Measurements from ENCODE around the gene PTPN9. TPM values are rescaled to one million over a fixed set of nuclear protein-coding genes. Genes with fewer than 3 reads are reported as not detected.

The PTPN9 gene
- 10 to 100 TPM; 46.3 to 48.7 TPM for total RNA-seq

DNA sequence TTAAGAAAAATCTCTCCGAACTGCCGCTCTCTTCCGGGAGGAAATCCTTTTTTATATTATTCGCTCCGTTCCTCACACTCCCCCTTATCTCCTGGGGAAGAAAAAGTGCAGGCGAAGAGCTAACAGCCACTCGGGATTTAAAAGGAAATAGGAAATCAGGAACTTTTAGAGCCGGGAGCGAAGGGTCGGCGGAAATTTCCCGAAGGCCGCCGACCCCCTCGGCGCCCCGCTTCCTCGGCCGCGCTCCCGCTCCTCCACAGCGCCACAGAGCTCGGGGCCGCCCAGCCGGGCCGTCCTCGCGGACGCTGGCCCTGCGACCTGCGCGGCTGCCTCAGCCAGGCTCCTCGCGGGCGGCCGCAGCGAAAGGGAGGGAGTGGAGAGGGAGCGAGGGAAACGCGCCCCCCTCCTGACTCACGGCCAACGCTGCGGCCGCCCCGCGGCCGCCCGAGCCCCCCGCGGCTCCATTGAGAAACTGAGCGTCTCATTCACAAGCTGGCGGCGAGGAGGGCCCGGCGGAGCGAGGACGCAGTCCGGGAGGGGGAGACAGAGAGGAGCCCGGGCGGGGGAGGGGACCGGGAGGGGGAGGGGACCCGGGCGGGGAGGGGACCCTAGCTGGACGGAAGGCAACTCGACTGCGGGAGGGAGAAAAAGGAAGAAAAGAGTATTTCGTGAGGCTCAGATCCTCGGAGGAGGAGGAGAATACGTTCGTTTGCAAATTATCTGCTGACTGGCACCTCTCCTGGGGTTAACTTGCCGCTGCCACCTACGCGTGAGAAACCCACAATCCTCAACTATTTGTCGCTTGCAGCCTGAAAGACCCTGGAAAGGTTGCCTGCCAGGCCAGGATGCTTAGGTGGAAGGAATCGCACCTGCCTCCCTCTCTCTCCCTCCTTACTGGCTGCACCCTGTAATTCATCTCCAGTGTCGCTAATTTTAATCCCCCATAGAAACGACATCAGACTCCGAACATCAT, at the start of gene PTPN9:
Gene PTPN9 (minus strand): TSS at position 368 of the 973 bp plus-strand sequence. CDS start 539 bp downstream, outside the sequence.
- Mint-ChIP-seq H3K4me1 (ENCODE audit: low read depth) (peaks cover 18% of the 10 kb centered on the region), H3K27ac (peak within 1 kb of the TSS; percentile 94), H3K27me3 (ENCODE audit: low read depth) (no peaks in the 10 kb centered on the region), H3K4me3 (peak within 1 kb of the TSS; percentile 92), H3K9me3 (ENCODE audit: insufficient read depth) (no peaks in the 10 kb centered on the region), H3K36me3 (ENCODE audit: low read depth) (peaks cover 15% of the 10 kb centered on the region)
- DNase-seq: peak; percentile 84
- POLR2A ChIA-PET: interaction anchor here (0.7 to 2.7 kb wide), 12 partner anchors 10 to 623 kb away, joined by 3 to 30 read pairs (median 5); partner anchors contain the start of genes IMP3, RPP25, SIN3A and SNUPN
- ATAC-seq: peak; percentile 83
- CTCF ChIA-PET: interaction anchor here (0.7 to 2.7 kb wide), 15 partner anchors 11 to 211 kb away, joined by 3 to 30 read pairs (median 7); partner anchors contain the start of genes IMP3, MAN2C1 and SNUPN

GRCh38 chr15:75625542-75626347, 46.6 kb upstream of the PTPN9 start, which contains the start of gene SNUPN:
Gene SNUPN, minus strand, starts transcription at chr15:75625725. Its CDS starts 4,674 bp downstream, at chr15:75621051.
- DNase-seq (peak; percentile 97), ATAC-seq (peak; percentile 89)
- peaks cover 9% of the 10 kb centered on the region for H3K36me3 Mint-ChIP-seq (ENCODE audit: low read depth)
- peaks cover 44% of the 10 kb centered on the region for H3K4me1 Mint-ChIP-seq (ENCODE audit: low read depth)
- peak within 1 kb of the TSS; percentile 97 for H3K4me3 Mint-ChIP-seq
- POLR2A ChIA-PET: interaction anchor here (0.6 to 3.3 kb wide), 19 partner anchors 9 to 426 kb away, joined by 3 to 118 read pairs (median 3); partner anchors contain the start of genes IMP3, MAN2C1, NEIL1 and PTPN9
- peak within 1 kb of the TSS; percentile 99 for H3K27ac Mint-ChIP-seq
- H3K9me3 Mint-ChIP-seq (ENCODE audit: insufficient read depth): no peaks in the 10 kb centered on the region
- CTCF ChIA-PET: interaction anchor here (0.6 to 3.2 kb wide), 14 partner anchors 12 to 260 kb away, joined by 3 to 21 read pairs (median 8); partner anchors contain the start of genes IMP3, MAN2C1, PTPN9 and SIN3A
- no peaks in the 10 kb centered on the region for H3K27me3 Mint-ChIP-seq (ENCODE audit: low read depth)

GRCh38 chr15:75622505-75622904, 43.4 kb upstream of the PTPN9 start:
- no peak overlapping the region for H3K4me3 Mint-ChIP-seq
- no peaks in the 10 kb centered on the region for H3K9me3 Mint-ChIP-seq (ENCODE audit: insufficient read depth)
- ChIA-PET CTCF (no interaction called here), POLR2A (interaction anchor here (0.7 kb wide), 1 partner anchor 419 kb away, joined by 3 read pairs; no protein-coding TSS in a partner anchor)
- peaks cover 27% of the 10 kb centered on the region for H3K36me3 Mint-ChIP-seq (ENCODE audit: low read depth)
- DNase-seq (no peak), ATAC-seq (no peak)
- H3K27me3 Mint-ChIP-seq (ENCODE audit: low read depth): no peaks in the 10 kb centered on the region
- H3K27ac Mint-ChIP-seq: peak overlapping the region; percentile 32
- H3K4me1 Mint-ChIP-seq (ENCODE audit: low read depth): peaks cover 48% of the 10 kb centered on the region

- peaks cover 34% of the 10 kb centered on the region for H3K4me1 Mint-ChIP-seq (ENCODE audit: low read depth)
- DNase-seq (no peak), ATAC-seq (no peak)
- CTCF ChIA-PET: interaction anchor here (0.8 to 2.3 kb wide), 6 partner anchors 14 to 76 kb away, joined by 3 to 10 read pairs (median 6); partner anchors contain the start of genes IMP3 and PTPN9
- peaks cover 38% of the 10 kb centered on the region for H3K36me3 Mint-ChIP-seq (ENCODE audit: low read depth)
- peak overlapping the region; percentile 60 for H3K27ac Mint-ChIP-seq
- H3K9me3 Mint-ChIP-seq (ENCODE audit: insufficient read depth): no peaks in the 10 kb centered on the region
- no peaks in the 10 kb centered on the region for H3K27me3 Mint-ChIP-seq (ENCODE audit: low read depth)
- POLR2A ChIA-PET: interaction anchor here (1.0 to 2.1 kb wide), 4 partner anchors 13 to 168 kb away, joined by 3 to 6 read pairs (median 4); partner anchors contain the start of gene IMP3
- no peak overlapping the region for H3K4me3 Mint-ChIP-seq
Observed at GRCh38 chr15:75620841-75621391, 41.8 kb upstream of the PTPN9 start.

- no peak for DNase-seq
- Mint-ChIP-seq H3K27ac (peak overlapping the region; percentile 56), H3K36me3 (ENCODE audit: low read depth) (peaks cover 42% of the 10 kb centered on the region), H3K27me3 (ENCODE audit: low read depth) (no peaks in the 10 kb centered on the region), H3K4me1 (ENCODE audit: low read depth) (peaks cover 34% of the 10 kb centered on the region), H3K4me3 (no peak overlapping the region), H3K9me3 (ENCODE audit: insufficient read depth) (no peaks in the 10 kb centered on the region)
- ATAC-seq: no peak
- ChIA-PET CTCF (interaction anchor here (0.8 to 2.3 kb wide), 6 partner anchors 13 to 76 kb away, joined by 3 to 10 read pairs (median 6); partner anchors contain the start of genes IMP3 and PTPN9), POLR2A (interaction anchor here (0.7 to 2.1 kb wide), 7 partner anchors 12 to 168 kb away, joined by 3 to 6 read pairs (median 4); partner anchors contain the start of gene IMP3)
Observed at GRCh38 chr15:75620058-75620820, 41.1 kb upstream of the PTPN9 start.

DNA sequence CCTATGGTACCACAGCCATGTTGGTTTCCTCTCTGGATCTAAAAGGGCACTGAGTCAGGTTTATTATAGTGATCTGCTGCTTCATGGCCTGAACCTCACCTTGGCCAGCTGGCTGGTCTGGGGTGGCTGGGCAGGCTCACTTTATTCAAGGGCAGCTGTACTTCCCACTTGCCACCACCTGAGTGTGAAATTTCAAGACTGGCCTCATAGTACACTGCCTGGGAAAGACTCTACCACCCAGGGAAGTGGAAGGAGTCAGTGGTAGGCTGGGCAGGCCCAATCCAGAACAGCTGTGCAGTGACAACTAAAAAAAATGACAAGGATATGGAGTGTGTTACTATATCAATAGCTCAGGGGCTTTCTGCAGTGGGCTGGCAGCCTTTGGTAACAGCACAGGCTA, 37.7 kb upstream of the PTPN9 start:
- Mint-ChIP-seq H3K27ac (peak overlapping the region; percentile 69), H3K27me3 (ENCODE audit: low read depth) (no peaks in the 10 kb centered on the region), H3K4me1 (ENCODE audit: low read depth) (peaks cover 20% of the 10 kb centered on the region), H3K36me3 (ENCODE audit: low read depth) (peaks cover 61% of the 10 kb centered on the region), H3K4me3 (no peak overlapping the region), H3K9me3 (ENCODE audit: insufficient read depth) (no peaks in the 10 kb centered on the region)
- ChIA-PET CTCF (no interaction called here), POLR2A (interaction anchor here (1.3 to 1.7 kb wide), 2 partner anchors 9 to 23 kb away, joined by 3 to 6 read pairs; partner anchors contain the start of genes IMP3 and SNUPN)
- DNase-seq: no peak
- no peak for ATAC-seq

GRCh38 chr15:75606711-75607699, 27.9 kb upstream of the PTPN9 start:
- peak; percentile 80 for ATAC-seq
- ChIA-PET POLR2A (interaction anchor here (0.6 to 4.0 kb wide), 11 partner anchors 10 to 663 kb away, joined by 3 to 33 read pairs (median 6); partner anchors contain the start of genes IMP3, PTPN9, SIN3A and SNUPN), CTCF (interaction anchor here (0.8 to 2.8 kb wide), 10 partner anchors 10 to 836 kb away, joined by 3 to 25 read pairs (median 6); partner anchors contain the start of genes IMP3 and PTPN9)
- peak; percentile 74 for DNase-seq
- no peaks in the 10 kb centered on the region for H3K9me3 Mint-ChIP-seq (ENCODE audit: insufficient read depth)
- H3K36me3 Mint-ChIP-seq (ENCODE audit: low read depth): peaks cover 56% of the 10 kb centered on the region
- H3K4me3 Mint-ChIP-seq: peak overlapping the region; percentile 63
- H3K27ac Mint-ChIP-seq: peak overlapping the region; percentile 96
- no peaks in the 10 kb centered on the region for H3K27me3 Mint-ChIP-seq (ENCODE audit: low read depth)
- H3K4me1 Mint-ChIP-seq (ENCODE audit: low read depth): peaks cover 50% of the 10 kb centered on the region

DNA sequence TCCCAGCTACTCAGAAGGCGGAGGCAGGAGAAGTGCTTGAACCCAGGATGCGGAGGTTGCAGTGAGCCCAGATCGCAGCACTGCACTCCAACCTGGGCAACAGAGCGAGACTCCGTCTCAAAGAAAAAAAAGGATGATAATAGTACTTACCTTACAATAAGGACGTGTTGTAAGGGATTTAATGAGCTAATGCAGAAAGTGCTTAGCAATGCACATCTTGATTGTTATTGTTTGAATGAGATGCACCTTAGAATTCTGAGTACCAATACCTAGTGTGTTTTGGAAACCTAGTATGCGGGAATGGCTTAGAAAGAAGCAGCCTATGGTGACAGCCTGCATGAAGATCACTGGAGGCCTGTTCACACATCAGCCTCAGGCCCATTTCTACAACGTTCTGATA, 26.9 kb upstream of the PTPN9 start:
- Mint-ChIP-seq H3K4me1 (ENCODE audit: low read depth) (peaks cover 50% of the 10 kb centered on the region), H3K9me3 (ENCODE audit: insufficient read depth) (no peaks in the 10 kb centered on the region)

DNA sequence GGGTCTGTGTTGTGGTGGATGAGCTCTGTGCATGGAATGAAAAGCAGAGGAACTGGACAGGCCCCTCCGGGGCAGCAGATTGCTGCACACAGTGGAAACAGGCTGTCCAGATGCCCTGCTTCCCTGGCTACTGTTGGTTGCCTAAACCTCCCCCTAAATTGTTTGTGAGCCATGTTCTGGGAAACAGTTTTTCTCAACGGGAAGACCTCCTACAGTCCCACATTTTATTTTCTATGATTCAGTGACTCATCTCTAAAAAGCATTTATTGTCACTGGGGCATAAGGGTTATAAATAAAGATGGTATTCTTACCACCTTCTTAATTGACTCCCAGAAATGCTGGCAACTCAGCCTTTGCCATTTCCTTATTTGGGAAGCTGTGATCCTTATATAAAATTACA, 20.3 kb upstream of the PTPN9 start:
- H3K36me3 Mint-ChIP-seq (ENCODE audit: low read depth): peaks cover 67% of the 10 kb centered on the region
- H3K27ac Mint-ChIP-seq: peak overlapping the region; percentile 67
- peaks cover 43% of the 10 kb centered on the region for H3K4me1 Mint-ChIP-seq (ENCODE audit: low read depth)
- no peak for ATAC-seq
- ChIA-PET POLR2A (interaction anchor here (3.0 kb wide), 1 partner anchor 41 kb away, joined by 25 read pairs; the partner anchor contains the start of gene IMP3), CTCF (interaction anchor here (1.3 to 3.5 kb wide), 3 partner anchors 41 to 231 kb away, joined by 5 to 63 read pairs (median 17); partner anchors contain the start of genes IMP3, MAN2C1 and SNX33)
- no peaks in the 10 kb centered on the region for H3K9me3 Mint-ChIP-seq (ENCODE audit: insufficient read depth)
- no peak for DNase-seq
- no peak overlapping the region for H3K4me3 Mint-ChIP-seq
- no peaks in the 10 kb centered on the region for H3K27me3 Mint-ChIP-seq (ENCODE audit: low read depth)

More for the DNA sequence above, 26.9 kb upstream of the PTPN9 start:
- Mint-ChIP-seq H3K4me3 (peak overlapping the region; percentile 63), H3K27me3 (ENCODE audit: low read depth) (no peaks in the 10 kb centered on the region), H3K27ac (peak overlapping the region; percentile 96), H3K36me3 (ENCODE audit: low read depth) (peaks cover 62% of the 10 kb centered on the region)
- DNase-seq (no peak), ATAC-seq (no peak)
- POLR2A ChIA-PET: interaction anchor here (0.9 to 4.0 kb wide), 8 partner anchors 9 to 155 kb away, joined by 4 to 33 read pairs (median 12); partner anchors contain the start of genes IMP3, PTPN9, SIN3A and SNUPN
- CTCF ChIA-PET: interaction anchor here (0.6 to 2.8 kb wide), 6 partner anchors 9 to 150 kb away, joined by 3 to 25 read pairs (median 4); partner anchors contain the start of gene IMP3

Measured in activated CD8-positive, alpha-beta T cell treated with anti-CD3 and anti-CD28 coated beads, Interleukin-2, amount 10 ng/mL, durations not matched to agents 7 days and 5 days (primary cell).